Measurements from ENCODE around the gene BCL11B.

DNA sequence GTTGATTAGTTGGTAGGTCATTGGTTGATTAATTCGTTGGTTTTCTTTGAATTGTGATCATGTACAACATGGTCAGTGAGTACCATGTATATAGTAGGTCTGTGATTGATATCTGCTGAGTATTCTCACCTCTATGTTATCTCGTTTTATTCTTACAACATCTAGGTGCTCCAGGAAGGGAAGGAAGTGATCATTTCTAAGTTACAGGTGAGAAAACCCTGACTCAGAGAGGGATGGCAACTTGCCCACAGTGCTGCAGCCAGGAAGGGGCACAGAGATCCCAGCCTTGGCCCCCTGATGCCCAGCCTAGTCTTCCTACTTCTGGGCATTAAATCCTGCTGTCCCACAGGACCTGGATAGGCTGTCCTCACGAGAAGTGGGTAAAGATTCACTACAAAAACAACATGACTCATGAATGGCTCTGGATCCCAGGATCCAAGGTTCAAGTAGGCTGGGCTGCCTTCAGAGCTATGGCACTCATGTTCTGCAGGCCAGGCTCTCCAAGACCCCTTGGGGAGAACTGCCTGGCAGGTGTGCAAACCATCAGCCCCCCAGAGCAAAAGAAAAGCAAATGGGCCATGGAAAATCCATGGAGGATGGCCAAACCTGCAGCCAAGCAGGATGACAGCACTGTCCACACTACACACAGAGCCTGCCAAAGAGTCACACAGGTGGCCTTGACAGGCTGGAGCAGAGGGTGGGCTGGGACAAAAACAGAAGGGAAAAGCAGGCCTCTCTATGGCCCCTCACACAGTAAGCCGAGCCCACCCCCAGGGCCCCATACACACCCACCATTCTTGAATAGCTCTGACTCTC, 146.2 kb downstream of the BCL11B start:
- TF ChIP-seq CTCF (IDR thresholded peaks at IDR 0.05) (no peak), EZH2 (IDR thresholded peaks at IDR 0.05; ENCODE audit: borderline replicate concordance, insufficient read depth, low read depth, low read length, poor library complexity, severe bottlenecking) (no peak)
